HG03045 (cell line): ENCODE data around the gene IGFBP3.
A peak's percentile ranks its signal among the peaks of the same experiment; 100 is the strongest.

ENCODE experiments used
- ATAC-seq: cut with Tn5 transposase; IDR thresholded peaks from one replicate; pipeline ENCODE4 v1.9.1; 2021; ENCODE audit warnings: mild to moderate bottlenecking, moderate library complexity; ENCODE audit not compliant: unreplicated experiment

IGFBP3 gene

DNA sequence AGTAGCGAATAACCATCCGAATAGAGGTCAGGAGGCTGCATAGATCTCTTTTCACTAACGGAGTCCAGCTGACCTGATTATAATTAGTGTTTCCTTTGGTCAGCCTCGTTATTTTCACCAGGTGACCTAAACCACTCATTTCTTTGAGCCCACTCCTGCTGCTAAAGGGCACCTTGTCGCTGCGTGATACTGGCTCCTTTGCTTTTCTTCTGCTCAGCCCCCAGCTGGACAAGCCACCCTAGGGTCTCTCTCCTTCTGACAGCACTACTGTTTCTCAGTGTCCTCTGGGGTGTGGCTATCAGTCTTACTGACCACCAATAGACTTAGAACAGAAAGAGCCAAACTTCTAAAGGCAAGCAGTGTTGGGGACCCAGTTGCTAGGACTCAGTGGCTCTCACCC, 2.7 kb upstream of the IGFBP3 start:
- ATAC-seq: no peak

DNA sequence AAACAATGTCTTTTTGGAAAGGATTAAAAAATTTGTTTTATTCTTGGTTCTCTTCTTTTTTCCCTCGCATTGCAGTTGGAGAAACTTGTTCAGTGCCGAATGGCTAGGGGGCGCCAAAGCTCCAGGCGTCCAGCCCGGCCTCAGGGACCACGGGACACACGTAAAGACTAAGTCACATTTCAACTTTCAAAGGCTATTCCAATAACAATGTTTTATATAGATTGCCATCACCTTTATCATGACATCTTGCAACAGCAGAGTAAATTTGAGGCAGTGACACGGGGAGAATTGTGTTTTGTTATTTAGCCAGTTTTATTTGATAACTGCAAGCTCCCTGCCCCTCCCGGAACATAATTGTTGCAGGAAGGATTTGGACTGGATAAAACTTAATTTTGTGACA, 2.2 kb upstream of the IGFBP3 start:
- ATAC-seq: no peak

DNA sequence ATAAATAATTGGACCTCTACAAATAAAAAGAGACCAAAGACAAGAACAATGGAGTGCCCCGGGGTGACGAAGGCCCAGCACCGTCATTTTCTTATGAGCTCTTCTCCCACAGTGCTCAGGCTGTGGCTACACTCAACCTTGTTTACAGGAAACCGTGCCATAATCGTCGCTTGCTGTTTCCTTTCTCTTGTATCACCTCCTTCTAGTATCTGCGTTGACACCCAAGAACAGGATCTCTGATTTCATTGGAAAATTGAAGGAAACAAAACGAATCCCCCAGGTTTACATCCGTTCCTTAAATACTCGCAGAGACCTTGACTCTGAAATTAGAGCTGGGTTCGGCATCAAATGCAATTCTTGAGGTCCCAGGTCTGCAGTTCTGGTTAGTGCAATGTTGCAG, 1.7 kb upstream of the IGFBP3 start:
- ATAC-seq: no peak

DNA sequence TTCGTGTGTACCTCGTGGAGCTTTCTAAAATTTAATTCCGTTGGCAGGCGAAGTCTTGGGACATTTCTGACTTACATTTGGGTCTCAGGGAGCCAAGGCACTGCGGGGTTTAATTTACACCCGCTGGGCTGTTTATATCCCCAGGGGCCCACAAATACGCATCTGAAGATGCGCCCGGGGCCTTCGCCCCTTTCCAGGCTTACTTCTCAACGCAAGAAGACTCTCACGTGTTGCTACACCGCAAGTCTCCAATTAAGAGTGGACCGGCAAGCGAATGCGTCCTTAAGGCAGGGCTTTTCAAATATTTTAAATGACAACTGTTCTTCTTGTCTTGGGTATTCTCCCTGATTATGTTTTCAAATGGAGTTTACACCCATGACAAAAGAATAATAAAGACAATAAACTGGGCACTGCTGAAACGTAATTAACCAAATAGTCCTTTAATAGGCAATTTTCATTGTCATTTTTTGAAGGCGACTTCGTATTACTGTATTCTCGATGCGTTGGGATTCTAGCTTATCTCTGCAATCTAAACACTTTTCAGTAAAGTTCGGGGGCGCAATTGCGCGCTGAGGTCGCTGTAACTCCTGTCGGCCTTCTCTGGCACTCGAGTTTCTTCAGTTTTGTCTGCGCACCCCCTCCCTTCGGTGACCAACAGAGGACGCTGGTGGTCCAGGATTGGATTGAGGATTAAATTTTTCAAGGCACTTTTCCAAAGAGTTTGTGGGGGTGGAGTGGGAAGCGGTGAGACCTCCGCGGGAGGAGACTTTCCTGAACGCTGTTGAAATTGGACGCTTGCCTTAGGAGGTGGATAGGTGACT, 837 bp upstream of the IGFBP3 start:
- ATAC-seq: no peak

DNA sequence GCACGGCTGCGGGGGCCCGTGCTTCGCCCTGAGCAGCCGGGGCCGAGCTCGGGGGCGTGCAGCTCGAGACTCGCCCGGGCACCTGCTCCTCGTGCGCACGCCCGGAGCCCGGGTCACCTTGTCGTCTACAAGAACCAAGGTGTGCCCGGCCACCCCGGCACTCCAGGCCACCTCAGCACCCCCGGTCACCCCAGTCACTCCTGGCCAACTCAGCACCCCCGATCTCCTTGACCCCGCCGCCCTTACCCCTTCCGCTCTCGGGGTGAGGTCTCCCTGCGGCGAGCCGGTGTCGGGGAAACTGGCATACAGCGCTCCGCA, 268 bp upstream of the IGFBP3 start:
- no peak for ATAC-seq

DNA sequence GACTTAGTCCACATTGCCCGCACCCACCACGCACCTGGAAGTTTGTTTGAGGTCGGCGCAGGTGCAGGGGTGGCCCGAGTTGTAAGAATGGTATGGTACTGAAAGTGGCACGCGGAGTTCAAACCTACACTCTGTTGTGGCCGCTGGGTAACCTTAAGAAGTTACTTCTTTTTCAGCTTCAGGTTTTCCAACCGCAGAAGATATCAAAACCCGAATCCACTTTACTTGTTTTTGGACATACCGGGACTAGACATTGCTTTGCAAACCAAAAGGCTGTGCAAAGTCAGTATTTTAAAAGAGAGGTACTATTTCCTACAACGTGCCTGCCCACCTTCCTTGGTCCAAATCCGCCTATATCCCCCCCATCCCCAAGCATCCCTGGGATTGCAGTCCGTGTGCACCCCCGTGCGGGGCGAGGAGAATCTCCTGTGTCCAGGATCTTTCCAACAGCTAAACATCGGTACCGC, 1.0 kb downstream of the IGFBP3 start:
- ATAC-seq: no peak

DNA sequence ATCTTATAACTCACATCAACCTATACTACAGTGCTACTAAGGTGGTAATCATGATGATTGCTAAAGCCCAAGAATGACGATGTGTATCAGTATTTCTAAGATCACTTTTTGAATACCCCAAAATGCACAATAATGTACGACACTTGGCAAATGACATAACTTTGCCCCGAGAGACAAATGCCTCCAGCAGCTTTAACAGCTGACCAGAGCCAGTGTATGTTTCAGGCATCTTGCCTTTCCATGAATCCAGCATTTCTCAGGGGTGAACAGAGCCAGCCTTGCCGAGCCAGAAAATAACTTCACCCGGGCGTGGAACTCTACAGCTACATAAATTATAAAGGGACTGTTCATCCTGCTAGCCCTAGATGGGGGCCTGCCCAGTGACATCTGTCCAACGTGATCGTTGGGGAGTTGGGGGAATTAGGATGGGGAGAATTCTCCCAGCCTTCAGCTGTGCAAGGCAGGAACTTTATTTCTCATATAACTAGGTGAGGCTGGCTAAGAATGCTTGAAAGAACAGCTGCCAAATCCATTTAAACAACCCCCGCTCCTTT, 1.8 kb downstream of the IGFBP3 start:
- no peak for ATAC-seq

DNA sequence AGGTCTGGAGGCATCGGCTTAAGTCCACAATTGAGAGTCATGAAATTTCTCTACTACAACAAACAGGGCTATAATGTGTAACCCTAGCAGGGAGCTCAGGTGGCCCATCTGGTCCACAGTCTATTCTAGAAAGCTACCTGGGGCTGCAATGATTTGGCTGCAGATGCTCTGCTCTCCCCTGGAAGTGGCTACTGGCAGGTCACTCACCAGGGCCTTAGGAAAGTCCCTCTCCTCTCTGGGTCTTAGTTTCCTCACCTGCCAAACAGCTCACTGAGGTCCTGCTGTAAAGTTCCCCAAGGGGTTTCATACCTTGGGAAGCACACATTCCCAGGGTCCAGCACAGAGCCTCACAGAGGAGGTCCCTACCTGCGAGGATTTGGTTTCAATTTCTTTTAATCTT, 2.5 kb downstream of the IGFBP3 start:
- no peak for ATAC-seq

DNA sequence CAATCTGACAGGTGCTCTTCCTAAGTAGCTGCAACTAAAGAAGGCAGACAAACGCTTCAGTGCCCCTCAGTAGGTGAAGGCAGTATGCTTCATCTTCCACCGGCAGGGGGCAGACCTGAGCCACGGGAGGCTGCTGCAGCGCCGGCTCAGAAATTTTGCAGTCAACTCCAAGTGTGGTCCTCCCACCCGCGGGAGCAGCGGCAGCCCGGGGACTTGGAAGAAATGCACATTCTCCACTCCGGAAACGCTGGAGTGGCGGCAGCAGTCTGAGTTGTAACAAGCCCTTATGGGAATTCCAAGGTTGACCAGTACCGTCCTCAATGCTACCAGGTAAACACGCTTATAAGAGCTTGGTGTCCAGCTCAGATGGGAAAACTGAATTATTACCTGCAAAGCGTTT, 3.4 kb downstream of the IGFBP3 start:
- ATAC-seq: peak; percentile 84

DNA sequence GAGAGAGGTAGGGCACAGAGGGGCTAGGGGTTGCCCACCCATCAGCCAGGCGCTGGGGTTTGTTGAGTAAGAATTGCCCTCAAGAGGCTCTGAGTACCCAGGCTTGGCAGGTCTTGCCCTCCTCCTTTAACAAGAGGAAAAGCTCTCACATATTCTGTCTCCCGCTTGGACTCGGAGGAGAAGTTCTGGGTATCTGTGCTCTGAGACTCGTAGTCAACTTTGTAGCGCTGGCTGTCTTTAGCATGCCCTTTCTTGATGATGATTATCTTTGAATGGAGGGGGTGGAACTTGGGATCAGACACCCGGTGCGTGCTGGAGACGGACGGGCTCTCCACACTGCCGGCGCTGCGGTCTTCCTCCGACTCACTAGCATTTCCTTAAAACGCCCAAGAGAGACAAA, 4.0 kb downstream of the IGFBP3 start:
- ATAC-seq: no peak

DNA sequence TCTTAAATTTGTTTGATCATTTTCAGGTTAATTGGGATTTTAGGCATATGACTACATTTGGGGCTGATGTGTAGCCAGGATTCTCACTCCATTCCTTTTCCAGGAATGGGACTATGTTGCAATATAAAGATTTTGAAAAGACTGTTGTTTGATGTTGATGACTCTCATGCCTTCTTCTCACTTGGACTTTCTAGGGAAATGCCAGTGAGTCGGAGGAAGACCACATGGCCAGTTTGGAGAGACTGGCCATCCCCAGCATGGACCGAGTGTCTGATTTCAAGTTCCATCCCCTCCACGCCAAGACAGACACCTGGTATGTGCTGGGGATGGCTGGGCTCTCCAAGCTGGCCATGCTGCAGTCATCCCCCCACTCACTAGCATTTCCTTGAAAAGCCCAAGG, 5.5 kb downstream of the IGFBP3 start:
- no peak for ATAC-seq

DNA sequence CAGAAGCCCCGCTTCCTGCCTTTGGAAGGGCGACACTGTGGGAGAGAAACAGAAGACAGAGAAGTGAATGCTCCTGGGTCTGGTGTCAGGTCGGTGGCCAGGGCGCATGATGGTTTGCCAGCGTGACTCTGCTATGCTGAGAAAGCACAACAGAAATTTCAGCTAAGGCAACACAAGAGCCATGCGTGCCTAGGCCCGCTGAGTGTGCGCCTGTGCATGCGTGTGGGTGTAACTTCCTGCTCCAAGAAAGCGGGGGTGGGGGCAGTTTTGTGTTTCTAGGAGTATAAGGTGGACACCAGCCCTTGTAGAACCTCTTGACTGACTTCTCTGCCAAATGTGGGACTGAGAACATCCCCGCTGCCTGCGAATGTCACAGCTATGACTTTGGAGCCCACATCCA, 6.2 kb downstream of the IGFBP3 start:
- no peak for ATAC-seq

DNA sequence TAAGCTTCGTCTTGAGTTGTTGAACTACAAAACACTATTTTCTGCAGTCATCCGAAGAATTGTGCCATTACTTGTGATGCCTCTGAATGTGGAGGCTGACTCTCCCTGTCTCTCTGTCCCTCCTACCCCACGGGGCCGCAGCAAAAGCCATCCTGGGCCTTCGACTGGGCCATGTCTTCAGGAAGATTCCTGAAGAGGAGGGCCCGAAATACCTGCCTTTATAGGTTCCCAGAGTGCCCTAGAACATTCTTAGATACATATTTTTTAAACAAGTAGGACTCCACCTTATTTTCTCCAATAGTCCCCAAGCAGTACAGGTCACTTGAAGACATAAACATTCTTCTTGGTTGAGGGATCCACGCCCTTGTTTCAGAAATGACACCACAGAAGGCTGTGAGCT, 8.1 kb downstream of the IGFBP3 start:
- ATAC-seq: no peak

DNA sequence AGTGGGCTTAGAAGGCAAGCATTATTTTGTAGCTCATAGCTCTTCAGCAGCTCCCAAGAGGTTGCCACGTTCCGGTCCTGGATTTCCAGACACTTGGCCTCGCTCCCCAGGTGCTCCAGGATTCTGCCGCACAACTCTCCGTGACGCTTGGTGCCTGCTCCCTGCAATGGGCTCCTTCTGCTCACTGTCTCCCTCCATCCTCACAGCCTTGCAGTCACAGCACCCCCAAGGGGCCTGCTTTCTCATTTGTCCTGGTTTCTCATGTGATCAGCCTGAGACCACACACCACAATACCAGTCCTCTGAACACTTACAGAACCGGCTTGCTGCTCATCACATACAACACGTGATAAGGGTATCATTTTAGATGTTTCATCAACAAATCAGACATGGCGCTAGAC, 9.8 kb downstream of the IGFBP3 start:
- no peak for ATAC-seq

DNA sequence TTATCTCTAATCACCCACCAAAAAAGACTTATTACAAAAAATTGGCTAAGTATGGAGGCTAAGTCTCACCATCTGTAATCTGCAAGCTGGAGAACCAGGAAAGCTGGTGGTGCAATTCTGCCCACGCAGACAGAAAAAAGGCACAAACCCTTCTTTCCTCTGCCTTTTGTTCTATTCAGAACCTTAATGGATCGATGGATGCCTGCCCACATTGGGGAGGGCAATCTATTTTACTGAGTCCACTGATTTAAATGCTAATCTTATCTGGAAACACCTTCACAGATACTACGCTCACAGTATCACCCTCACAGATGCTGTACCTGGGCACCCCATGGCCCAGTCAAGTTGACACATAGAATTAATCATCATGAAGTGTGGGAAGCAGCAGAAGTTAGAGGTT, 10.2 kb downstream of the IGFBP3 start:
- ATAC-seq: no peak

DNA sequence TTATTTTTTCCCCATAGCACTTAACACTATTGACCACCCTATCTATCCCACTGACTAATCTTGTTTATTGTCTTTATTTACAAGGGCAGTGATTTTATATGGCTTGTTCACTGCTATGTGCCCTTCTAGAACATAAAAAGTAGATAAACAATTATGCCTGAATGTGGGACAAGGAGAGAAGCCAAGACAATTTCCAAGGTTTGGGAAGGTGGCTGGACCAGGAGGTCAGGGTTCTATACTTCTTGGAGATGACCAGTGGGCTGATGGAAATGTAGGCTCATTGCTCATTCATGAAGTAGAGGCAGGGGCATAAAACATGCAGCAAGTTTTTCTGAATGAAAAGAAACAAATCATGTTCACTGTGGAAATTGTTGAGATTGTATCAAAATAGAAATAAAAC, 11.5 kb downstream of the IGFBP3 start:
- ATAC-seq: no peak

DNA sequence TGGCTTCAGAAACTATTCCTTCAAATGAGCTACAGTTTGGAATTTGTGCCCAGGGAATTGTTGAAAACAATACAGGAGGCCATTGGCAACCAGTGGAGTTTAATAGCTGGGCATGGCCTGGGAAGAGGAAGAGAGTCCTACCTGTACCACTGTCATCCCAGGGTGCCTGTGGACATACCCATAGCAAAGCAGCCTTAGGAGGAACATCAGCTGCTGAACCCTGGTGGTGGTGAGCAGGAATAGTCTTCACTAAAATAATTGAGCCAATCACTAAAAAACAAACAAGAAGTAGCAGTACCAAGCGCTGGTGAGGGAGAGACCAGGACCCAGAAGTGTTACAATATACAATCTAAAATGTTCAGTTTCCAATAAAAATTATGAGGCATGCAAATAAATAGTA, 18.3 kb downstream of the IGFBP3 start:
- ATAC-seq: no peak

DNA sequence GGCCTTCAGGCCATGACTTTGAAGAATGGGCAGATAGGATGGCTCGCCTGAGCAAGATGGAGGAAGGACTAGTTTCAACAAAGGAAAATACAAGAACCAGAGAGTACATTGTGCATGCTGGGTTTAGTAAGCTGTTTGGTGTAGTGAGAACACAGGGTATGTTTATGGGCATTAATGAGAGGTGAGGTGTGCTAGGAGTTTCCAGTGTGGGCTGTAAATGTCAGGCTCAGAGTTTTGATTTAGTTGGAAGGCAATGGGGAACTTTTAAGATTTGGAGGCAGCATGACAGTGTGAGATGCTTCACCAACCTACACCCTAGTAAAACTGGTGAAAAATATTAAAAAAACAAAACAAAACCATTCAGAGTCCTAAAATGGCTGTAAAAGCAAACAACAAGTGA, 19.5 kb downstream of the IGFBP3 start:
- no peak for ATAC-seq

DNA sequence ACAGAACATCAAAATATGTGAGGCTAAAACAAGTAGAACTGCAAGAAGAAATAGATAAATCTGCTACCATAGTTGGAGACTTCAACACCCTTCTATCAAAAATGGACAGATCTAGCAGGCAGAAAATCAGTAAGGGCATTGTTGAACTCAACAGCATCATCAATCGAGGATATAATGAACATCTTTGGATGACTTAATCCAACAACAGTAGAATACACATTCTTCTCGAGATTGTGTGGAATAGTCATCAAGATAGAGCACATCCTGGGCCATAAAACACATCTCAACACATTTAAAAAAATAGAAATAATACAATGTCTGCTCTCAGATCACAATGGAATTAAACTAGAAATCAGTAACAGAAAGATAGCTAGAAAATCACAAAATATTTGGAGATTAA, 22.9 kb downstream of the IGFBP3 start:
- ATAC-seq: no peak

DNA sequence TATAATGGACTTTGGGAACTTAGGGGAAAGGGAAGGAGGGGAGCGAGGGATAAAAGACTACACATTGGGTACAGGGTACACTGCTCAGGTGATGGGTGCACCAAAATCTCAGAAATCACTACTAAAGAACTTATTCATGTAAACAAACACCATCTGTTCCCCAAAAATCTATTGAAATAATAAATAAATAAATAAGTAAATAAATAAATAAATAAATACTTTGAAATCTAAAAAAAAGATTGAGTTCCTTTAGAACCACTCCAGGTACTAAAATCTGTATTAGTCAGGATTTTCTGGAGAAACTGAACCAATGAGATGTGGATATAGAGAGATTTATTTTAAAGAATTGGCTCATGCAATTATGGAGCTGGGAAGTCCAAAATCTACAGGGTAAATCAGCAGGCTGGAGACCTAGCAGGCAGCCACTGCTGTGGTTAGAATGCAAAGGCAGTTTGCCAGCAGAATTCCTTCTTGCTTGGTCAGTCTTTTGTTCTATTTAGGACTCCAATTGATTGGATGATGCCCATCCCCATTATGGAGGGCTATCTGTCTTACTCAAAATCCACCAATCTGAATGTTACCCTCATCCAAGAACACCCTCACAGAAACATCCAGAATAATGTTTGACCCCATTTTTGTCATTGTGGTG, 23.9 kb downstream of the IGFBP3 start:
- no peak for ATAC-seq

DNA sequence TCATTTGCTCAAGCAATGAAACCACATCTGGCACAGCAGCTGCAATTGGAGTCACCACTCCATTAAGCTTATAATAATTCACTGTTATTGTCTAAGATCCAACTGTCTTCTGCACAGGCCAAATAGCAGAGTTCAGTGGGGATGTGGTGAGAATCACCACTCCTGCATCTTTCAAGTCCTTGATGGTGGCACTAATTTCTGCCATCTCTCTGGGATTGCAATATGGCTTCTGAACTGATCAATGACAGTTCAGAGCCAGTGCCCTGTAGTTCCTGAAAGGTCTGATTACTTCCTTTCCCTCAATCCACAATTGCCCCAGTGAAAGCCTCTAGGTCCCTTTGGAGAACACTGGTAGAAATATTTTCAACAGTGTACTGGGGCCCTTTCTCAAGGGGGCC, 26.4 kb downstream of the IGFBP3 start:
- ATAC-seq: no peak

DNA sequence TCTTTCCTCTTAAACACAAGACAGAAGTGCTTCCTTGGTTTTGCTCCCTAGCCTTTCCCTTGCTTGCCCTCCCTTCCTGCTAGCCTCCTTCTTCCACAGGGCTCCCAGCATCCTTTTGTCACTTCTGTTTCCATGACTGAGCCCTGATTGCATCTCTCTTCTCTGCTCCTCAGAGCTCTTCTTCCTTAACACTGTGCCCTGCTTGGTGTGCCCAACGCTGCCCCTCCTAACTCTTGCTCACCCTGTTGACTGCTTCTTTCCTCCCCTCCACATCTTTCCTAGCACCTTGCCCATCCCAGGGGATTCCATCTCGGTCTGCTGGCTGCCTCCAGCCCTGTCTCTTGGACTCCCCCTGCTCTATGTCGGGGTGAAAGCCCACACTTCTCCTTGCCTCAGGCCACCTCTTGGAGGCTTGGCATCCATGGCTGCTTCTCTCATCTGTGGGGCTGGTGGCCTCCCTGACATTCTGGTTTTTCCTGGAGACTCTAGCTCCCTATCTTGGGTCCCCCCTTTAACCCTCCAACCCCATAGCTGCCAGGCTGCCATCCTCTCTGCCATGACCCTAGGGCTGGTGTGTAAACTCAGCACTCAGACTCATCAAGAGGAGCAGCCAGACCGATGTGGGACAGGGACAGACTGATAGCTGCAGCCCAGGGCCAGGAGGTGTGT, 26.9 kb downstream of the IGFBP3 start:
- ATAC-seq: no peak
